HL-60 (cell line): ENCODE measurements around the gene DENND1A.

Experiments
- DNase-seq, 2 experiments: peaks; one replicate each; pipeline ENCODE4 v3.0.0-alpha.2; 2010 to 2020; ENCODE audit warnings: low read depth in 1 of 2, low spot score in 1 of 2
- H3K27ac ChIP-seq: fragments of 250-450 bp; sonication (Bioruptor Pico); replicated peaks from 2 replicates; pipeline ENCODE4 v1.5.1; 2020; ENCODE audit warnings: mild to moderate bottlenecking, moderate library complexity
- H3K27me3 ChIP-seq: fragments of 250-450 bp; sonication (Bioruptor Pico); 2 replicates; pipeline ENCODE4 v1.5.1; 2021; ENCODE audit warnings: mild to moderate bottlenecking, moderate library complexity; ENCODE audit not compliant: insufficient read depth, poor library complexity, severe bottlenecking
- H3K4me3 ChIP-seq: replicated peaks from 2 replicates; pipeline ENCODE4 v1.5.1; 2011; ENCODE audit warnings: mild to moderate bottlenecking, control low read depth, low read length; ENCODE audit not compliant: insufficient read depth
- GABPA ChIP-seq: IDR thresholded peaks from 2 replicates; pipeline ENCODE4 v1.6.1; 2012; ENCODE audit warnings: low read depth
- POLR2AphosphoS5 ChIP-seq: IDR thresholded peaks from 2 replicates; pipeline ENCODE4 v1.6.1; 2012; ENCODE audit warnings: low read depth
- SPI1 ChIP-seq: IDR thresholded peaks from 2 replicates; pipeline ENCODE4 v1.6.1; 2012; ENCODE audit warnings: low read depth, mild to moderate bottlenecking, borderline replicate concordance
- TF ChIP-seq, protein P1 (sequence below): IDR thresholded peaks from 2 replicates; pipeline ENCODE4 v1.6.1; 2012; ENCODE audit warnings: low read depth; ENCODE audit not compliant: insufficient replicate concordance
- TF ChIP-seq, protein P2 (sequence below): IDR thresholded peaks from one replicate; pipeline ENCODE4 v1.5.1; 2011; ENCODE audit warnings: low read length, control low read depth, inconsistent platforms; ENCODE audit not compliant: insufficient read depth

DENND1A gene

DNA sequence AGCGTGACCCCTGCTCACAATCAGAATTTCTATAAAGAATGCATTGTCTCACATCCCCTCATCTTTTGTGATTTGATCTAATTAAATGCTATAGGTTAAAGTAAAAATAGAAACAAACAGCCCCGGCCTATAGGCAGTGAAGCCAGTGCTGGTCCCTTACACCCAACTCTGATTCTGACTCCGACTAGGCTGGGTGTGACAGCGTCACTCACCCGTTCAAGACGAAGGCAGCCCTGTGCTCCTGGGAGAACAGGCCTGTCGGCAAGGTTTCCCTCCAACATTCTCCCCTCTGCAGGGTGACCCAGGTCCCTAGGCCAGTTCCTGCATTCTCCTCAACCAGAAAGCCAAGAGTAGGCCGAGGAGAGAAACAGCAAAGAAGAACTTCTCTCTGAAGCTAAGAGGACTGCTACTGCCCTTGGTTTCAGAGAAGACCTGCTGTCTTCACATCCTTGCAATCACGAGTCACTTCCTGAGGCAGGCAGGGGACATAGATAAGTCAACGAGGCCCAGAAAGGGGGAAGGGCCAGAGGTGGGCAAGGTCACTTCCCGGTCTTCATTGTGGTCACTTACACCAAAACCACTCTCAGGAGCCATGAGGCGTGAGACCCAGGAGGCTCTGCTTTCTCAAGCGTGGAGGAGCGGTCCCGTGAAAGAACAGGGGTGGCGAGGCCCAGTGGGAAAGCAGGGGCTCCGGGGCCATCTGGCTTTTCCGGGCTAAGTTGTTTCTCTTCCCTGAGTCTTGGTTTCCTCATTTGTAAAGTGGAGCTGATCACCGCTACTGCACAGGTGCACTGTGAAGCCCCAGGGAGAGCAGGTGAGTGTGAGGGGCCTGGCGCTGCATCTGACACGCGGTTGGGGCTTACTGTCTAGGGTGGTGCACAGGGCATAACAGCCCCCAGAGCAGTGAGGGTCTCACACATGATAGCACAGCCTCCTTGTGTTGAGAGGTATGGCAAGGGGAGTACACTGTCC is 373.2 kb downstream of the DENND1A start:
- H3K27ac ChIP-seq = no peak overlapping the region
- TF ChIP-seq SPI1 (no peak), GABPA (no peak), POLR2AphosphoS5 (no peak)
- TF ChIP-seq, protein P1, sequence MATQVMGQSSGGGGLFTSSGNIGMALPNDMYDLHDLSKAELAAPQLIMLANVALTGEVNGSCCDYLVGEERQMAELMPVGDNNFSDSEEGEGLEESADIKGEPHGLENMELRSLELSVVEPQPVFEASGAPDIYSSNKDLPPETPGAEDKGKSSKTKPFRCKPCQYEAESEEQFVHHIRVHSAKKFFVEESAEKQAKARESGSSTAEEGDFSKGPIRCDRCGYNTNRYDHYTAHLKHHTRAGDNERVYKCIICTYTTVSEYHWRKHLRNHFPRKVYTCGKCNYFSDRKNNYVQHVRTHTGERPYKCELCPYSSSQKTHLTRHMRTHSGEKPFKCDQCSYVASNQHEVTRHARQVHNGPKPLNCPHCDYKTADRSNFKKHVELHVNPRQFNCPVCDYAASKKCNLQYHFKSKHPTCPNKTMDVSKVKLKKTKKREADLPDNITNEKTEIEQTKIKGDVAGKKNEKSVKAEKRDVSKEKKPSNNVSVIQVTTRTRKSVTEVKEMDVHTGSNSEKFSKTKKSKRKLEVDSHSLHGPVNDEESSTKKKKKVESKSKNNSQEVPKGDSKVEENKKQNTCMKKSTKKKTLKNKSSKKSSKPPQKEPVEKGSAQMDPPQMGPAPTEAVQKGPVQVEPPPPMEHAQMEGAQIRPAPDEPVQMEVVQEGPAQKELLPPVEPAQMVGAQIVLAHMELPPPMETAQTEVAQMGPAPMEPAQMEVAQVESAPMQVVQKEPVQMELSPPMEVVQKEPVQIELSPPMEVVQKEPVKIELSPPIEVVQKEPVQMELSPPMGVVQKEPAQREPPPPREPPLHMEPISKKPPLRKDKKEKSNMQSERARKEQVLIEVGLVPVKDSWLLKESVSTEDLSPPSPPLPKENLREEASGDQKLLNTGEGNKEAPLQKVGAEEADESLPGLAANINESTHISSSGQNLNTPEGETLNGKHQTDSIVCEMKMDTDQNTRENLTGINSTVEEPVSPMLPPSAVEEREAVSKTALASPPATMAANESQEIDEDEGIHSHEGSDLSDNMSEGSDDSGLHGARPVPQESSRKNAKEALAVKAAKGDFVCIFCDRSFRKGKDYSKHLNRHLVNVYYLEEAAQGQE = no peak
- TF ChIP-seq, protein P2, sequence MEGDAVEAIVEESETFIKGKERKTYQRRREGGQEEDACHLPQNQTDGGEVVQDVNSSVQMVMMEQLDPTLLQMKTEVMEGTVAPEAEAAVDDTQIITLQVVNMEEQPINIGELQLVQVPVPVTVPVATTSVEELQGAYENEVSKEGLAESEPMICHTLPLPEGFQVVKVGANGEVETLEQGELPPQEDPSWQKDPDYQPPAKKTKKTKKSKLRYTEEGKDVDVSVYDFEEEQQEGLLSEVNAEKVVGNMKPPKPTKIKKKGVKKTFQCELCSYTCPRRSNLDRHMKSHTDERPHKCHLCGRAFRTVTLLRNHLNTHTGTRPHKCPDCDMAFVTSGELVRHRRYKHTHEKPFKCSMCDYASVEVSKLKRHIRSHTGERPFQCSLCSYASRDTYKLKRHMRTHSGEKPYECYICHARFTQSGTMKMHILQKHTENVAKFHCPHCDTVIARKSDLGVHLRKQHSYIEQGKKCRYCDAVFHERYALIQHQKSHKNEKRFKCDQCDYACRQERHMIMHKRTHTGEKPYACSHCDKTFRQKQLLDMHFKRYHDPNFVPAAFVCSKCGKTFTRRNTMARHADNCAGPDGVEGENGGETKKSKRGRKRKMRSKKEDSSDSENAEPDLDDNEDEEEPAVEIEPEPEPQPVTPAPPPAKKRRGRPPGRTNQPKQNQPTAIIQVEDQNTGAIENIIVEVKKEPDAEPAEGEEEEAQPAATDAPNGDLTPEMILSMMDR = no peak
- H3K4me3 ChIP-seq = no peak overlapping the region
- peak in 1 of 2 experiments; percentile 29 for DNase-seq
- H3K27me3 ChIP-seq = no peaks in the 10 kb centered on the region

DNA sequence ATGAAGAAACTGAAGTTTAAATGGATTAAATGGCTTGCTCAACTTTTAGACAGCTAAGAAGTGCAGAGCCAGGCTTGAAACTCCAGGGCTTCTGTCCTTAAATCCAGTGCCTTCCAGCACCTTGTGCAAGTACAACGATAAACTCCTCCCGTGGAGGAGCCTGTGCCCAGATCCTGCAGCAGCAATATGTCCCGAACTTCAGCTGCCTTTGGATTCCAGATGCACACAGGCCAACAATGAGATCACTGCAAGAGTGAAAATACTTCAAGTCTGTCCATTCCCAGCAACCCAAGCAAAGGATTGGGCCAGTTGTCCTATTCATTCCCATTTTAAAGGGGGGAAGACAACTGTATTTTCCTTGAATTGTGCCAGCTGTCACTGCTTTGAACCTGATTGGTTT is 374.3 kb downstream of the DENND1A start:
- TF ChIP-seq SPI1 (no peak), GABPA (no peak), POLR2AphosphoS5 (no peak)
- TF ChIP-seq, protein P1 = no peak
- TF ChIP-seq, protein P2 = no peak
- H3K4me3 ChIP-seq = no peak overlapping the region
- H3K27ac ChIP-seq = no peak overlapping the region
- DNase-seq = no peak
- no peaks in the 10 kb centered on the region for H3K27me3 ChIP-seq

GRCh38 chr9:123552530-123552929 is 377.4 kb downstream of the DENND1A start:
- no peak for DNase-seq
- no peak overlapping the region for H3K27ac ChIP-seq
- no peaks in the 10 kb centered on the region for H3K27me3 ChIP-seq
- TF ChIP-seq POLR2AphosphoS5 (no peak), GABPA (no peak), SPI1 (no peak)
- TF ChIP-seq, protein P1 = no peak
- TF ChIP-seq, protein P2 = no peak
- H3K4me3 ChIP-seq = no peak overlapping the region
